ENCODE data around the gene OOSP3.
"Not testable (repeated sequence)": the region's sequence is repeated elsewhere in the genome, so short reads cannot be mapped to it uniquely, and the experiment has no call there.

OOSP3 gene

DNA sequence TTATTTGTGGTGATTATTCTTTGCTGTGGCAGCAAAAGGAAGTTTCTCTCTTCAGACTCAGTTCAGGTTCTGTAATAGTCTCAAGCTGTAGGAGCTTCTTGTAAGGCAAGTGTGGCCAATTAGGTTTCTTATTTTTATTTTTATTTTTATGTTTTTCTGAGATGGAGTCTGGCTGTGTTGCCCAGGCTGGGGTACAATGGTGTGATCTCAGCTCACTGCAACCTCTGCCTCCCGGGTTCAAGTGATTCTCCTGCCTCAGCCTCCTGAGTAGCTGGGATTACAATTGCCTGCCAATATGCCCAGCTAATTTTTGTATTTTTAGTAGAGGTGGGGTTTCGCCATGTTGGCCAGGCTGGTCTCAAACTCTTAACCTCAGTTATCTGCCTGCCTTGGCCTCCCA is 29.0 kb upstream of the OOSP3 start:
- not testable (repeated sequence) for H3K9me3 ChIP-seq (ENCODE audit: control insufficient read depth, low read length); H3K4me1 ChIP-seq (ENCODE audit: control insufficient read depth, insufficient read depth, low read length, poor library complexity, severe bottlenecking); H3K4me3 ChIP-seq (ENCODE audit: extremely low read depth, insufficient read depth, low read length, poor library complexity, severe bottlenecking); H3K36me3 ChIP-seq (ENCODE audit: control insufficient read depth, insufficient read depth, low read length); H3K27ac ChIP-seq (ENCODE audit: low read depth, low read length, severe bottlenecking)
- 60 to 88% methylated on average over 1 of the region's 2 CpGs for WGBS, 2 experiments (ENCODE audit: insufficient coverage in 2 of 2)

DNA sequence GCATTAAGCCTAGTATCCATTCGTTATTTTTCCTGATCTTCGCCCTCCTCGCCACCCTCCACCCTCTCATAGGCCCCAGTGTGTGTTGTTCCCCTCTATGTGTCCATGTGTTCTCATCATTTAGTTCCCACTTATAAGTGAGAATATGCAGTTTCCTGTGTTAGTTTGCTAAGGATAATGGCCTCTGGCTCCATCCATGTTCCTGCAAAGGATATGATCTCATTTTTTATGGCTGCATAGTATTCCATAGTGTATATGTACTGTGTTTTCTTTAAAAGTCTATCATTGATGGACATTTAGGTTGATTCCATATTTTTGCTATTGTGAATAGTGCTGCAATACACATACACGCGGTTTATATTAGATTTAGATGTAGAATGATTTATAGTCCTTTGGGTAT is 27.2 kb upstream of the OOSP3 start:
- H3K9me3 ChIP-seq (ENCODE audit: control insufficient read depth, low read length); H3K36me3 ChIP-seq (ENCODE audit: control insufficient read depth, insufficient read depth, low read length); H3K4me3 ChIP-seq (ENCODE audit: extremely low read depth, insufficient read depth, low read length, poor library complexity, severe bottlenecking); H3K27ac ChIP-seq (ENCODE audit: low read depth, low read length, severe bottlenecking); H3K4me1 ChIP-seq (ENCODE audit: control insufficient read depth, insufficient read depth, low read length, poor library complexity, severe bottlenecking): not testable (repeated sequence)
- 78 to 81% methylated on average over 2 to 3 of the region's 5 CpGs for WGBS, 2 experiments (ENCODE audit: insufficient coverage in 2 of 2)

- Histone ChIP-seq H3K9me3 (ENCODE audit: control insufficient read depth, low read length) (no peaks in the 10 kb centered on the region), H3K36me3 (ENCODE audit: control insufficient read depth, insufficient read depth, low read length) (no peaks in the 10 kb centered on the region), H3K27ac (ENCODE audit: low read depth, low read length, severe bottlenecking) (no peak overlapping the region), H3K4me1 (ENCODE audit: control insufficient read depth, insufficient read depth, low read length, poor library complexity, severe bottlenecking) (peaks cover 15% of the 10 kb centered on the region), H3K4me3 (ENCODE audit: extremely low read depth, insufficient read depth, low read length, poor library complexity, severe bottlenecking) (no peak overlapping the region)
- WGBS, 2 experiments (ENCODE audit: insufficient coverage in 2 of 2), result 92 to 100% methylated on average over 1 of the region's 2 CpGs
Observed at GRCh38 chr11:59854871-59855270, 23.7 kb upstream of the OOSP3 start.

GRCh38 chr11:59857439-59858434 is 20.8 kb upstream of the OOSP3 start:
- WGBS, 2 experiments (ENCODE audit: insufficient coverage in 2 of 2), result 60 to 71% methylated on average over 4 to 5 of the region's 10 CpGs
- Histone ChIP-seq H3K36me3 (ENCODE audit: control insufficient read depth, insufficient read depth, low read length) (no peaks in the 10 kb centered on the region), H3K4me3 (ENCODE audit: extremely low read depth, insufficient read depth, low read length, poor library complexity, severe bottlenecking) (no peak overlapping the region), H3K27ac (ENCODE audit: low read depth, low read length, severe bottlenecking) (peak overlapping the region; percentile 47), H3K9me3 (ENCODE audit: control insufficient read depth, low read length) (no peaks in the 10 kb centered on the region), H3K4me1 (ENCODE audit: control insufficient read depth, insufficient read depth, low read length, poor library complexity, severe bottlenecking) (peaks cover 15% of the 10 kb centered on the region)

DNA sequence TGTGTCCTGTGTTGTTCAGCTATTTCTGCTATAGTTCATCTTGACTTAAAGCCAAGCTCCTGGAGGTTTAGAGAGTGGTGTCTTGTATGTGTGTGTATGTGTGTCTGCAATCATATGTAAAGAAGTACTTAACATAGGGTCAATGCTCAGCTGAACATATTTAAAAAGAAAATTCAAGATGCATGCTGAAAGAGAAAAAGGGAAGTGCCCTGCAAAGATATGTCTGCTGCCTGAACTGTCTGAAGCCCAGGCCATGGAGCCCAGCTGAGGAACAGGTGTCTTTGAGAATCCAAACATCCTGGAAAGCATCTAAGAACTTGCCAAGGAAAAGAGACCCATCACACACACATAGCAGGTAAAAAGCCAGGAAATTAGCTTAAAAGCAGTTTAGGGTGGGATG is 18.9 kb upstream of the OOSP3 start:
- Histone ChIP-seq H3K9me3 (ENCODE audit: control insufficient read depth, low read length) (no peaks in the 10 kb centered on the region), H3K27ac (ENCODE audit: low read depth, low read length, severe bottlenecking) (no peak overlapping the region), H3K36me3 (ENCODE audit: control insufficient read depth, insufficient read depth, low read length) (no peaks in the 10 kb centered on the region), H3K4me3 (ENCODE audit: extremely low read depth, insufficient read depth, low read length, poor library complexity, severe bottlenecking) (no peak overlapping the region), H3K4me1 (ENCODE audit: control insufficient read depth, insufficient read depth, low read length, poor library complexity, severe bottlenecking) (peaks cover 20% of the 10 kb centered on the region)

DNA sequence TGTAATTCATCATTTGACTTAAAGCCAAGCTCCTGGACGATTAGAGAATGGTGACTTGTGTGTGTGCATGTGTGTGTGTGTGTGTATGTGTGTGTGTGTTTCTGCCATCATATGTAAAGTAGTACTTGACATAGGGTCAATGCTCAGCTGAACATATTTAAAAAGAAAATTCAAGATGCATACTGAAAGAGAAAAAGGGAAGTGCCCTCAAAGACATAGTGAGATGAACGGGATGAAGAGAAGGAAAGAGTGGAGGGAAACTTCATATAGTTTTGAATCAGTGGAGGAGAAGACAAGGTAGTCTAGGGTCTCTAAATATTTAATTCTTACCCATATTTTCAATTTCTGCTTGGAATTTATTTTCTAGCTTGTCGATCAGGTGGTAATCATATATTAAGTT is 16.3 kb upstream of the OOSP3 start:
- H3K4me1 ChIP-seq (ENCODE audit: control insufficient read depth, insufficient read depth, low read length, poor library complexity, severe bottlenecking), result peaks cover 25% of the 10 kb centered on the region
- H3K4me3 ChIP-seq (ENCODE audit: extremely low read depth, insufficient read depth, low read length, poor library complexity, severe bottlenecking), result no peak overlapping the region
- no peaks in the 10 kb centered on the region for H3K9me3 ChIP-seq (ENCODE audit: control insufficient read depth, low read length)
- 90 to 100% methylated on average over 2 of the region's 3 CpGs for WGBS, 2 experiments (ENCODE audit: insufficient coverage in 2 of 2)
- no peaks in the 10 kb centered on the region for H3K36me3 ChIP-seq (ENCODE audit: control insufficient read depth, insufficient read depth, low read length)
- no peak overlapping the region for H3K27ac ChIP-seq (ENCODE audit: low read depth, low read length, severe bottlenecking)

GRCh38 chr11:59865031-59865430 is 13.6 kb upstream of the OOSP3 start:
- Histone ChIP-seq H3K4me1 (ENCODE audit: control insufficient read depth, insufficient read depth, low read length, poor library complexity, severe bottlenecking) (peaks cover 15% of the 10 kb centered on the region), H3K9me3 (ENCODE audit: control insufficient read depth, low read length) (no peaks in the 10 kb centered on the region), H3K36me3 (ENCODE audit: control insufficient read depth, insufficient read depth, low read length) (no peaks in the 10 kb centered on the region), H3K27ac (ENCODE audit: low read depth, low read length, severe bottlenecking) (peak overlapping the region; percentile 67), H3K4me3 (ENCODE audit: extremely low read depth, insufficient read depth, low read length, poor library complexity, severe bottlenecking) (no peak overlapping the region)
- no CpG with 5 or more reads among the region's 1 CpG for WGBS, 2 experiments (ENCODE audit: insufficient coverage in 2 of 2)

DNA sequence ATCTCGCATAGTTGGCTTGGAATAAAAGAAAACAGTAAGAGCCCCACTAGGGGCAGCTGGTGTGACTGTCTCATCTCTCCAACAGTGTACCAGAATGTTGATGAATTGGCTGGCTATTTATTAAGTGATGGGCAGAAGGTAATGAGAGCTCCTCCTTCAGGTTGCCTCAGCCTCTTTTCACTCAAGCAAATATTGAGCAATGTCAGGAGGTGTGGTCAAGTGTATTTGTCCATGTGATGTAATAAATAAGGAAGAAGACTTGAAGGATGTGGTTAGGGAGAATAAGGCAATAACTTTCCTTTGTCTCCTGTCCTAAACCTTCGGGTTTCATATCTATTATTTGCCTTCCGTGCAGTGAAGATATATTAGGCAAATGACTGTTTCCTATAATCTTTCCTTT is 12.2 kb upstream of the OOSP3 start, which contains the start of gene TCN1:
TSS of gene TCN1 (minus strand) at position 91 of the 400 bp plus-strand sequence. CDS start at position 74, 17 bp downstream.
- H3K27ac ChIP-seq (ENCODE audit: low read depth, low read length, severe bottlenecking), result peak within 1 kb of the TSS; percentile 67
- WGBS, 2 experiments (ENCODE audit: insufficient coverage in 2 of 2), result 100% methylated on average over 1 of the region's 3 CpGs; no CpG with 5 or more reads in 1 of the 2 experiments

GRCh38 chr11:59866836-59867235 is 11.7 kb upstream of the OOSP3 start:
- H3K36me3 ChIP-seq (ENCODE audit: control insufficient read depth, insufficient read depth, low read length), result no peaks in the 10 kb centered on the region
- no peaks in the 10 kb centered on the region for H3K9me3 ChIP-seq (ENCODE audit: control insufficient read depth, low read length)
- no peak overlapping the region for H3K4me3 ChIP-seq (ENCODE audit: extremely low read depth, insufficient read depth, low read length, poor library complexity, severe bottlenecking)
- no peak overlapping the region for H3K27ac ChIP-seq (ENCODE audit: low read depth, low read length, severe bottlenecking)
- WGBS, 2 experiments (ENCODE audit: insufficient coverage in 2 of 2), result no CpG with 5 or more reads among the region's 1 CpG
- peaks cover 15% of the 10 kb centered on the region for H3K4me1 ChIP-seq (ENCODE audit: control insufficient read depth, insufficient read depth, low read length, poor library complexity, severe bottlenecking)

More for the DNA sequence above, 12.2 kb upstream of the OOSP3 start, which contains the start of gene TCN1:
- Histone ChIP-seq H3K9me3 (ENCODE audit: control insufficient read depth, low read length) (no peaks in the 10 kb centered on the region), H3K36me3 (ENCODE audit: control insufficient read depth, insufficient read depth, low read length) (no peaks in the 10 kb centered on the region), H3K4me1 (ENCODE audit: control insufficient read depth, insufficient read depth, low read length, poor library complexity, severe bottlenecking) (peaks cover 15% of the 10 kb centered on the region), H3K4me3 (ENCODE audit: extremely low read depth, insufficient read depth, low read length, poor library complexity, severe bottlenecking) (no peak within 1 kb of the TSS)

DNA sequence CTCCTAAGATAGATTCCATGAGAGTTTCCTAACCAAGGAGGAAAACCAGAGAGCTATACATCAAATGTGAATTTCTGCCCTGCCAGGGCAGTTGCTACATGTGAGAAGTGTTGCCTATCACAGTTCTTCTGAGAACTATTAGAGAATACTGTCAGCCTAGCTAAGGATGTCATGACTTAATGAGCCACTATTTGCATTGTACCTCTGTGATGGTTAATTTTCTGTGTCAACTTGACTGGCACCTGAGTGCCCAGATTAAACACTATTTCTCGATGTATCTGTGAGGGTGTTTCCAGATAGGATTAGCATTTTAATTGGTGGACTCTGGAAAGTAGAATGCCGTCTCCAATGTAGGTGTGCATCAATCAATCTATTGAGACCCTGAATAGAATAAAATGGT is 10.6 kb upstream of the OOSP3 start:
- Histone ChIP-seq H3K9me3 (ENCODE audit: control insufficient read depth, low read length) (no peaks in the 10 kb centered on the region), H3K4me1 (ENCODE audit: control insufficient read depth, insufficient read depth, low read length, poor library complexity, severe bottlenecking) (peaks cover 15% of the 10 kb centered on the region), H3K36me3 (ENCODE audit: control insufficient read depth, insufficient read depth, low read length) (no peaks in the 10 kb centered on the region), H3K27ac (ENCODE audit: low read depth, low read length, severe bottlenecking) (no peak overlapping the region), H3K4me3 (ENCODE audit: extremely low read depth, insufficient read depth, low read length, poor library complexity, severe bottlenecking) (no peak overlapping the region)
- 83 to 94% methylated on average over 2 of the region's 2 CpGs for WGBS, 2 experiments (ENCODE audit: insufficient coverage in 2 of 2)

DNA sequence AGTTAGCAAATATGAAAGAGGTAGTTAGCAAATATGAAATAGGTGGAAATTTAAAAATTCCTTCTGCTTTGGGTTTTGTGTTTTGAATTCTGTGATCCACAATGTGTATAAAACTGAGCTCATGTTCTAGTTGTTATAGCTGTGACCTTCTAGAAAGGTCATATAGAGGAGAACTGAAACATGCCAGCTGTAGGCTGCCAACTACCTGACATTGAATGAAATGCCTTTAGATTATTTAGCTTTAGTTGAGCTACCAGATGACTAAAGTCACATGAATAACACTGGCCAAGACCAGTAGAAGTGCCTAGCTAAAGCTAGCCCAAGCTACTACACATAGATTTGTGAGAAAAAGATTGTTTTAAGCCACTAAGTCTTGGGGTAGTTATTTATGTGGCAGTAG is 6.5 kb upstream of the OOSP3 start:
- H3K4me1 ChIP-seq (ENCODE audit: control insufficient read depth, insufficient read depth, low read length, poor library complexity, severe bottlenecking), result no peaks in the 10 kb centered on the region
- H3K9me3 ChIP-seq (ENCODE audit: control insufficient read depth, low read length), result no peaks in the 10 kb centered on the region

More for the DNA sequence above, 6.5 kb upstream of the OOSP3 start:
- Histone ChIP-seq H3K27ac (ENCODE audit: low read depth, low read length, severe bottlenecking) (no peak overlapping the region), H3K4me3 (ENCODE audit: extremely low read depth, insufficient read depth, low read length, poor library complexity, severe bottlenecking) (no peak overlapping the region), H3K36me3 (ENCODE audit: control insufficient read depth, insufficient read depth, low read length) (no peaks in the 10 kb centered on the region)

Data from mesodermal cell (in vitro differentiated cells).